ENCODE data around the gene UBE2G1.
"Not testable (repeated sequence)": the region's sequence is repeated elsewhere in the genome, so short reads cannot be mapped to it uniquely, and the experiment has no call there.

UBE2G1 gene, protein sequence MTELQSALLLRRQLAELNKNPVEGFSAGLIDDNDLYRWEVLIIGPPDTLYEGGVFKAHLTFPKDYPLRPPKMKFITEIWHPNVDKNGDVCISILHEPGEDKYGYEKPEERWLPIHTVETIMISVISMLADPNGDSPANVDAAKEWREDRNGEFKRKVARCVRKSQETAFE

GRCh38 chr17:4366327-4367063, at the start of gene UBE2G1:
TSS of gene UBE2G1 (minus strand) at chr17:4366675. CDS start at chr17:4366316, 359 bp downstream.
- peak; percentile 97 to 99 (median 98) for DNase-seq

DNA sequence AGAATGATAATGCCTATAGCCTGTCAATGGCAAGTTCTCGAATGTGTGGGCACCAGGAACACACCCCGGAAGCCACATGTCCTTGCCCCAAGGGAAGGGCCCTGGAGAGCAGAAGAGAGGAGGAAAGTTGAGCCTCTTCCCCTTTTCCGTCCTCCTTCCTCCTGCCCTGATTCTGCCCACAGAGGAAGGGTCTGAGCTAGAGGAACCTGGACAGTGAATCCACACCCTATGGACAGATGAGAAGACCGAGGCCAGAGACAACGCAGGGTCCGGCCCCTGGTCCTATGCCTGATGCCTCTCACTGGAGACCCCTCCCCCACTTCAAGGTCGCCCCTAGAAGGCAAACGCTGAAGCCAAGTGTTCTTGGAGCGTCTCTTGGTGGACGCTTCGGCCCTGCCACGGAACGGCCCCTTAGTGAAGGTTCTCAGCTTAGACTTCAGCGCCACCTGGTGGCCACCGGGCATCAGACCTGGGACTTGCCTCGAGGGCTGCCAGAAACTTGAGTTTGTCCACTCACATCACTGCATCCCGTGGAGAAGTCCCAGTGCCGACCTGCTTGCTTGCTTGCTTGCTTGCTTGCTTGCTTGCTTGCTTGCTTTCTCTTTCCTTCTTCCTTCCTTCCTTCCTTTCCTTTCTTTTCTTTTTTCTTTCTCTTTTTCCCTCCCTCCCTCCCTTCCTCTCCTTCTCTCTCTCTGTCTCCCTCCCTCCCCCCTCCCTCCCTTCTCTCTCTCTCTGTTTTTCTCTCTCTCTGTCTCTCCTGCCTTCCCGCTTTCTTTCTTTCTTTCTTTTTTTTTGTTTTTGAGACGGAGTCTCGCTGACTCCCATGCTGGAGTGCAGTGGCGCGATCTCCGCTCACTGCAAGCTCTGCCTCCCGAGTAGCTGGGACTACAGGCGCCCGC, 46.7 kb upstream of the UBE2G1 start:
- DNase-seq: peak; percentile 56 to 88 (median 84)

DNA sequence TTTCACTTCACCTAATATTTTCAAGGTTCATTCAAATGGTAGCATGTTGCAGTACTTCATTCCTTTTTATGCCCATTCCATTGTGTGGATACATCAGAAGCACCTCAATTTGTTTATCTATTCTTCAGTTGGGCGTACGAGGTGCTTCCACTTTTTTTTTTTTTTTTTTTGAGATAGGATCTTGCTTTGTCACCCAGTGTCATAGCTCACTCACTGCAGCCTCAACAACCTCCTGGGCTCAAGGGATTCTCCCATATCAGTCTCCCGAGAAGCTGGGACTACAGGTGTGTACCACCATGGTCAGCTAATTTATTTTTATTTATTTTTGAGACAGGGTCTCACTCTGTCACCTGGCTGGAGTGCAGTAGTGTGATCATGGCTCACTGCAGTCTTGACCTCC, 44.7 kb upstream of the UBE2G1 start:
- no peak for DNase-seq

DNA sequence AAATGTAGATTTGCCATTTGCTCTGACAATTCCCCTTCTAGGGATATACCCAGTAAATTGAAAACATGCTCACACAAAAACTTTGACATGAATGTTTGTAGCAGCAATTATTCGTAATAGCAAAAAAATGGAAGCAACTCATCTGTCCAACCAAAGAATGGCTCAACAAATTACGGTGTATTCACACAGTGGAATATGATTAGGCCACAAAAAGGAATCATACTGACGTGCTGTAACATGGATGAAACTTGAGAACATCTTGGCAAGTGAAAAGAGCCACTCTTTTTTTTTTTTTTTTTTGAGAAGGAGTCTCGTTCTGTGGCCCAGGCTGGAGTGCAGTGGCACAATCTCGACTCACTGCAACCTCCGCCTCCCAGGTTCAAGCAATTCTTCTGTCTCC, 43.2 kb upstream of the UBE2G1 start:
- DNase-seq: no peak

- no peak for DNase-seq
Observed at GRCh38 chr17:4407851-4408250, 41.4 kb upstream of the UBE2G1 start.

- no peak for DNase-seq
Observed at GRCh38 chr17:4407216-4407615, 40.7 kb upstream of the UBE2G1 start.

DNA sequence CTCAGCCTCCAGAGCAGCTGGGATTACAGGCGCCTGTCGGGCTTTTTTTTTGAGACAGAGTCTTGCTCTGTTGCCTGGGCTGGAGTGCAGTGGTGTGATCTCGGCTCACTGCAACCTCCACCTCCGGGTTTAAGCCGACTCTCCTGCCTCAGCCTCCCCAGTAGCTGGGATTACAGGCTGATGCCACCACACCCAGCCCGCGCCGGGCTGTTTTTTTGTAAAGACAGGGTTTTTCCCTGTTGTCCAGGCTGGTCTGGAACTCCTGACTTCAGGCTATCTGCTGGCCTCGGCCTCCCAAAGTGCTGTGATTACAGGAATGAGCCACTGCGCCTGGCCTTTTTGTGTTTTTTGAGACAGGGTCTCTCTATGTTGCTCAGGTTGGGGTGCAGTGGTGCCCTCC, 39.9 kb upstream of the UBE2G1 start:
- DNase-seq: no peak

DNA sequence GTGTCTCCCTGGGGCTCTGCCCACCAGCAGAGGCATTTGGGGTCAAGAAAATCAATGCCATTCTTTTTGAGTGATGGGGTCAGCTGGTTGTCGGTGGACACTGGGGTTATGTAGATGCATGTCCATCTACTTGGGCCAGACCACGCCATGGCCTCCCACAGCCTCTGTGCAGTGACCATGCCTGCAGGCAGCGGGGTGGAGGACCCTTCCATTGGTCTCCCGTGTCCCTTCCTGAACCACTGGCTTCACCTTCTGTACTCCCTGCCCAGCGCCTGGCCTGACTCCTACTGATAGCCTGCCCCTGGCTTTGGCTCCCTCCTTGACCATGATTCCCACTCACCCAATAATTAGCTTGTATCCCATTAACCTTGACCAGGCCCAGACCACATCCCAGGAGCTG, 39.2 kb upstream of the UBE2G1 start:
- no peak for DNase-seq

- no peak for DNase-seq
Observed at GRCh38 chr17:4405038-4405669, 38.7 kb upstream of the UBE2G1 start.

DNA sequence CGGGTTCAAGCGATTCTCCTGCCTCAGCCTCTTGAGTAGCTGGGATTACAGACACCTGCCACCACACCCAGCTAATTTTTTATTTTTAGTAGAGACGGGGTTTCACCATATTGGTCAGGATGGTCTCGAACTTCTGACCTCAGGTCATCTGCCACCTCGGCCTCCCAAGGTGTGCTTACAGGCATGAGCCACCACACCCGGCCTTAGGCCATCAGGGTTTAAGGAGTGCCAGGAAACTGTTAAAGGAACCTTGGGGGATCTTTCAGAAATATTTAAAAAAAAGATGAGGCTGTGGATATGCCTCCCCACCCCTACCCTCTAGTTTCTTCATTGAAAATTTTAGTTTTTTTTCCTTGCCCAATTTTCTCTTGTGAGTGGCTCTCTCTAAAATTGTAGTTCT, 31.4 kb upstream of the UBE2G1 start:
- no peak for DNase-seq

DNA sequence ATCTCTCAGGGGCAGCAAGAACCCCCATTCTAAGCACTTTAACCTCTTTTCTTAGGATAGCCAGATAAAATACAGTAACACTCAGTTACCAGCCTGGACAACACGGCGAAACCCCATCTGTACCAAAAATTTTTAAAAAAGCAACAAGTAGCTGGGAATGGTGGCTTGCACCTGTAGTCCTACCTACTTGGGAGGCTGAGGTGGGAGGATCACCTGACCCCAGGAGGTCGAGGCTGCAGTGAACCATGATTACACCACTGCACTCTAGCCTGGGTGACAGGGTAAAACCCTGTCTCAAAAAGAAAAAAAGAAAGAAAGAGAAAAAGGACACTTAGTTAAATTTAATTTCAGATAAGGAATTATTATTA, 28.6 kb upstream of the UBE2G1 start:
- DNase-seq: no peak

- no peak for DNase-seq
Observed at GRCh38 chr17:4394208-4395110, 28.0 kb upstream of the UBE2G1 start.

- DNase-seq: no peak
Observed at GRCh38 chr17:4393806-4394205, 27.3 kb upstream of the UBE2G1 start.

- no peak for DNase-seq
Observed at GRCh38 chr17:4389079-4389478, 22.6 kb upstream of the UBE2G1 start.

- DNase-seq: no peak
Observed at GRCh38 chr17:4387137-4387536, 20.7 kb upstream of the UBE2G1 start.

DNA sequence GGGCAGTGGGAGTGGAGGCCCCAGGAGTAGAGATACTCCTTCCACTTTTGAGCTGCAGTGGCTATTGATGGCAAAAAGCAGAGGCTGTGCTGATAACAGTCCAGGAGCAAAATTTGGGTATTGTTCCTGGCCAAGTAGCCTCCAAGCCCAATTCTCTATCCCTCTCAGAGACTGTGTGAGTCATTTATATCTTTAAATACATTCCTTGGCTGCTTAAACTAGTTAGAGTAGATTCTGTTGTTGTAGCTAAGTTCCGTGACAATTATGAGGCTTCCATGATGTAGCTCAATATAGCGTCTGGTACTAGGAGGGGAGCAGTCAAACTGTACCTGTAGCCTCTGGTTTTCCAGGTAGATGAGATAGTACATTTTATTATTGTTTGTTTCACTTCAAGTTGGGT, 19.9 kb upstream of the UBE2G1 start:
- no peak for DNase-seq

DNA sequence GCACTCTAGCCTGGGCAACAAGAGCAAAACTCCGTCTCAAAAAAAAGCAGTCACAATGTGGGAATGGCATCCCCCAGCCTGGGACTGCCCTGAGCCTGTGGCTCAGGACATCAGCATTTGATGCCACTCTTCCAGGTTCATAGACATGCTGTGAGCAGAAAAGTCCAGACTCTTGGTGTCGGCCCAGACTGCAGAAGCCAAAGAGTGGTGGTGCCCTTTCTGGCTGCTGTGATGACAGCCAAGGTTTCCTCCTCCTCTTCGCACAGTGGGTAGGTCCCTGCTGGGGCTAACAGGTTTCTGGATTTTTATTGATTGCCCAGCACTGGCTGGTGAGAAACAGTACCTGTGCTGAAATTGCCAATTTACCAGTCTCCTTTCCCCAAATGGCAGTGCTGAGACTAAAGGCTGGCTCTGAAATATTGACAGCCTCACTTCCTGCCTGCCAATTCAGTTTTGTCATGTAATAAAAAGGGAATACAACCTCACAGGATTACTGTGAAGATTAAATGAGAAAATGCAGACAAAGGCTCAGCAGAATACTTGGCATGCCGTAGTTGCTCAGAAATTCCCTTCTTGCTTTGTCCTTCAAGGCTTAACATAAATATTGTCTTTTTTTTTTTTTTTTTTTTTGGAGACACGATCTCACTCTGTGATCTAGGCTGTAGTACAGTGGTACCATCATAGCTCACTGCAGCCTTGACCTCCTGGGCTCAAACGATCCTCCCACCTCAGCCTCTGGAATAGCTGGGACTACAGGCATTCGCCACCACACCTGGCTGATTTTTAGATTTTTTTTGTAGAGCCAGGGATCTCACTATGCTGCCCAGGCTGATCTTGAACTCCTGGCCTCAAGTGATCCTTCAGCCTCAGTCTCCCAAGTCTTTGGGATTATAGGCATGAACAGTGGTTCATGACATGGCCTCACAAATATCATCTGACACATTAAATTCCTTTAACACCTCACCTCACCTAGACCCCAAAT, 15.5 kb upstream of the UBE2G1 start:
- peak in 1 of 6 experiments; percentile 3 for DNase-seq

DNA sequence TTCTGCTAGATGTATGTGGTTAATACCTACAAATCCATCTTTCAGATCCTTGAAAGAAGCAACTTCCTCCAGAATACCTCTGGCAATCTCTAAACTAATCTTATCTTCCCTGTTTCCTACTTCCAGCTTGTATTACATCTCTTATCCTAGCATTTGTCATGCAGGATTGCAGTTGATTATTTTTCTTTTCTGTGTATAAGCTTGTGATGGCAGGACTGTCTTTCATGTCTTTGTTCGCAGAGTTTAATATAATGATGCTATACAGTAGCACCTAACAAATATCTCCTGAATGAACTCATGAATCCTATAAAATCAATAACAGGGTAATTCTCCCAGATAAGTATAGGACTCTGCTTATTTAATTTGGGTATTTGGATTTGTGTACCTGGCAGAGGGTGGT, 12.2 kb upstream of the UBE2G1 start:
- DNase-seq: no peak

DNA sequence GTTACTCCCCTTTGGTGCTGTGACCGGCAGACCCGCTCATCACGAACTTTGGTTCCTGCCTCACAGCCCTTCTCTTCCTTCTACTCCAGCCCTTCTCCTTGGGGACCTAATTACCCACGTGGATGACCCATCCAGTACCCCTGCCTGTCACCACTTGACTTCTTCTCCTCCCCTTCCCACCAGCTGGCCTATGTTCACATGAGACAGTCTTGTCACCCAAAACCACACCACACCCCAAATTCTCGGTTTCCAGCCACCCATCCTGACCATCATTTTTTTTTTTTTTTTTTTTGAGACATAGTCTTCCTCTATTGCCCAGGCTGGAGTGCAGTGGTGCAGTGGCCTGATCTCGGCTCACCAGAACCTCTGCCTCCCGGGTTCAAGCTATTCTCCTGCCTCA, 10.8 kb upstream of the UBE2G1 start:
- DNase-seq: not testable (repeated sequence)

DNA sequence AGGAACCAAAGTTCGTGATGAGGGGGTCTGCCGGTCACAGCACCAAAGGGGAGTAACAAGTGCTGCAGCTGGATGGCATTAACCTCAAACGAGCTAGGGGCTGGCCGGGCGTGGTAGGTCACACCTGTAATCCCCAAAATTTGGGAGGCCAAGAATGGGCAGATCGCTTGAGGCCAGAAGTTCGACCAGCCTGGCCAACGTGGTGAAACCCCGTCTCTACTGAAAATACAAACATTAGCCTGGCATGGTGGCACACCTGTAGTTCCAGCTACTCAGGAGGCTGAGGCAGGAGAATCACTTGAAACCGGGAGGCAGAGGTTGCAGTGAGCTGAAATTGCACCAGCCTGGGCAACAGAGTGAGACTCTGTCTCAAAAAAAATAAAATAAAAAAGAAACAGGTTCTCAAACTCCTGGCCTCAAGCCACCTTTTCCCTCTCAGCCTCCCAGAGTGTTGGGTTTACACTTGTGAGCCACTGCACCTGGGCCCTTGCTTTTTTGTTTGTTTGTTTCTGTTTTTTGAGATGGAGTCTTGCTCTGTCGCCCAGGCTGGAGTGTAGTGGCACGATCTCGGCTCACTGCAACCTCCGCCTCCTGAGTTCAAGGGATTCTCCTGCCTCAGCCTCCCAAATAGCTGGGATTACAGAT, 9.4 kb upstream of the UBE2G1 start:
- not testable (repeated sequence) for DNase-seq
